DOHH2 (cell line): ENCODE results near the gene BRD2.
"Not testable (repeated sequence)": the region's sequence is repeated elsewhere in the genome, so short reads cannot be mapped to it uniquely, and the experiment has no call there.

ENCODE experiments used
- H3F3A ChIP-seq: fragments of 200-600 bp; sonication (generic), shearing (Covaris generic); 2 replicates; pipeline ENCODE4 v1.6.0; 2016; ENCODE audit warnings: antibody characterized with exemption, mild to moderate bottlenecking; ENCODE audit not compliant: control insufficient read depth, insufficient read depth
- H3K27ac ChIP-seq: fragments of 200-600 bp; sonication (generic); 2 replicates; pipeline ENCODE4 v1.5.1; 2014; ENCODE audit warnings: low read depth, mild to moderate bottlenecking, low read length, moderate library complexity
- H3K27me3 ChIP-seq: fragments of 200-600 bp; sonication (generic); 2 replicates; pipeline ENCODE4 v1.6.1; 2014; ENCODE audit warnings: mild to moderate bottlenecking, low read length, mixed read lengths; ENCODE audit not compliant: control insufficient read depth
- H3K36me3 ChIP-seq: fragments of 200-600 bp; sonication (generic); 2 replicates; pipeline ENCODE4 v1.6.1; 2014; ENCODE audit warnings: mild to moderate bottlenecking, low read length, moderate library complexity, mixed read lengths; ENCODE audit not compliant: control insufficient read depth
- H3K4me1 ChIP-seq: fragments of 200-600 bp; sonication (generic); 2 replicates; pipeline ENCODE4 v1.6.1; 2014; ENCODE audit warnings: mild to moderate bottlenecking, low read length, mixed read lengths; ENCODE audit not compliant: control insufficient read depth
- H3K4me2 ChIP-seq: fragments of 200-600 bp; sonication (generic); 2 replicates; pipeline ENCODE4 v1.6.0; 2014; ENCODE audit warnings: mild to moderate bottlenecking, low read length, moderate library complexity
- H3K4me3 ChIP-seq: fragments of 200-600 bp; sonication (generic); 2 replicates; pipeline ENCODE4 v1.5.1; 2014; ENCODE audit warnings: mild to moderate bottlenecking, low read length, mixed read lengths
- H3K79me2 ChIP-seq: fragments of 200-600 bp; sonication (generic); 2 replicates; pipeline ENCODE4 v1.6.1; 2014; ENCODE audit warnings: mild to moderate bottlenecking, low read length, mixed read lengths; ENCODE audit not compliant: control insufficient read depth
- H3K9me2 ChIP-seq: fragments of 200-600 bp; sonication (generic); replicated peaks from 2 replicates; pipeline ENCODE4 v1.6.1; 2014; ENCODE audit warnings: mild to moderate bottlenecking, low read length, mixed read lengths; ENCODE audit not compliant: control insufficient read depth
- H3K9me3 ChIP-seq: fragments of 200-600 bp; sonication (generic); 2 replicates; pipeline ENCODE4 v1.6.1; 2014; ENCODE audit warnings: antibody characterized with exemption, low read length, mixed read lengths; ENCODE audit not compliant: control insufficient read depth, insufficient read depth
- H4K20me1 ChIP-seq: fragments of 200-600 bp; sonication (generic); 2 replicates; pipeline ENCODE4 v1.6.0; 2014; ENCODE audit warnings: low read depth, mild to moderate bottlenecking, antibody characterized with exemption, low read length, moderate library complexity; ENCODE audit not compliant: control insufficient read depth, insufficient read depth
- EZH2phosphoT487 ChIP-seq: fragments of 200-600 bp; sonication (generic); IDR thresholded peaks from 2 replicates; pipeline ENCODE4 v1.6.1; 2017; ENCODE audit warnings: borderline replicate concordance, mild to moderate bottlenecking, antibody characterized with exemption, low read length, moderate library complexity, mixed read lengths
- TF ChIP-seq, protein P1 (sequence below): fragments of 200-600 bp; sonication (generic); IDR thresholded peaks from one replicate; pipeline ENCODE4 v1.5.1; 2014; ENCODE audit warnings: antibody characterized with exemption, mild to moderate bottlenecking, low read depth, low read length; ENCODE audit not compliant: poor library complexity, severe bottlenecking

BRD2 gene

DNA sequence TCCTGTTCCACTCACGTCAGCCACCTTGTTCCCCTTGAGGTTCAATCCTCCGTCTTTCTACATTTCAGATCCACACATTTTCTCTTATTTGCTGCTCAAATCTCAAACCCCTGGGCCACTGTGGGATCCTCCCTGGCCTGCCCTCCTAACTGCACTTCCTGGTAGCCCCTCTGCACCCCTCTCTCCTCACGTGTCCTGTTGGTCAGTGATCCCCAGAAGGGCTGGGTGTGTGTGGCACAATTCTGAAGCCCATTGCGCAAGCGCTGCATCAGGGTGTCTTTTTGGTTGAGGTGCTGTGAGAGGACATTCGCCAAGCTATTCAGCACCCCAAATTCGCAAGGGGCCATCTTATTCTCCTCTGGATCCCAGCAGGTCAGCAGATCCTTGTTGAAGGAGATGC lies 29.9 kb upstream of the BRD2 start:
- Histone ChIP-seq H3K36me3 (peaks cover 74% of the 10 kb centered on the region), H3K4me1 (peaks cover 83% of the 10 kb centered on the region), H3K79me2 (peaks cover 53% of the 10 kb centered on the region), H3K27me3 (no peaks in the 10 kb centered on the region), H3K4me2 (peak overlapping the region; percentile 90), H3K4me3 (peak overlapping the region; percentile 54), H3K9me3 (no peaks in the 10 kb centered on the region), H3K27ac (no peak overlapping the region), H3F3A (peaks cover 40% of the 10 kb centered on the region), H3K9me2 (no peaks in the 10 kb centered on the region), H4K20me1 (no peaks in the 10 kb centered on the region)
- TF ChIP-seq EZH2phosphoT487, result no peak
- TF ChIP-seq, protein P1, sequence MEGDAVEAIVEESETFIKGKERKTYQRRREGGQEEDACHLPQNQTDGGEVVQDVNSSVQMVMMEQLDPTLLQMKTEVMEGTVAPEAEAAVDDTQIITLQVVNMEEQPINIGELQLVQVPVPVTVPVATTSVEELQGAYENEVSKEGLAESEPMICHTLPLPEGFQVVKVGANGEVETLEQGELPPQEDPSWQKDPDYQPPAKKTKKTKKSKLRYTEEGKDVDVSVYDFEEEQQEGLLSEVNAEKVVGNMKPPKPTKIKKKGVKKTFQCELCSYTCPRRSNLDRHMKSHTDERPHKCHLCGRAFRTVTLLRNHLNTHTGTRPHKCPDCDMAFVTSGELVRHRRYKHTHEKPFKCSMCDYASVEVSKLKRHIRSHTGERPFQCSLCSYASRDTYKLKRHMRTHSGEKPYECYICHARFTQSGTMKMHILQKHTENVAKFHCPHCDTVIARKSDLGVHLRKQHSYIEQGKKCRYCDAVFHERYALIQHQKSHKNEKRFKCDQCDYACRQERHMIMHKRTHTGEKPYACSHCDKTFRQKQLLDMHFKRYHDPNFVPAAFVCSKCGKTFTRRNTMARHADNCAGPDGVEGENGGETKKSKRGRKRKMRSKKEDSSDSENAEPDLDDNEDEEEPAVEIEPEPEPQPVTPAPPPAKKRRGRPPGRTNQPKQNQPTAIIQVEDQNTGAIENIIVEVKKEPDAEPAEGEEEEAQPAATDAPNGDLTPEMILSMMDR, result no peak

DNA sequence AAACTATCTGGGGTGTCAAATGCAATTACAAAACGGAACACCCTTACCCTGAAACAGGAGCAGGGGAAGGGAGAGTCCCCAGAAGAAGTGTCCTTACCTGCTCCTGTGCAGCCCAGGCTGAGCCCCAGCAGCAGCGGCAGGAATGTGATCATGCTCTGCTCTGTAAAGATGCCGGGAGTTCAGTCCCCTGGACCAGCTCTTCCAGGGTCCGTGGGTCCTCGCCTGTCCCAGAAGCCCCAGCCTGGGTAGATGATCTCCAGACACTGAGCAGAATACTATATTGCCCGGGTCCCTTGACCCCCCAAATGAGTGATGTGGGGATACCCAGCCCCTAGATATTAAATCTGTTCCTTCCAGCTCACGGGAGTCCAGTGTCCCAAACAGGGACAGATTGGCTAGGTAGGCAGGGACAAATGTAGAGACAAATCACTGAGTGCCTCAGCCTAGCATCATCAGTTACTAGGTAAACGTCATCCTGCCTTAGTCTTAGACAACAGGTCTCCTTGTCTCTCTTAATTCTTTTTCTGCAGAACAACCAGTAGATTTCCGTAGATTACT lies 27.7 kb upstream of the BRD2 start, which contains the start of gene HLA-DMB:
HLA-DMB (minus strand) TSS at position 373 of the 558 bp plus-strand sequence; CDS start at position 152, 221 bp downstream.
- Histone ChIP-seq H3K27me3 (no peaks in the 10 kb centered on the region), H3K9me3 (no peaks in the 10 kb centered on the region), H3K4me3 (peak within 1 kb of the TSS; percentile 90), H3K79me2 (peaks cover 53% of the 10 kb centered on the region), H3K4me2 (peak within 1 kb of the TSS; percentile 90), H3F3A (peaks cover 46% of the 10 kb centered on the region), H3K9me2 (no peaks in the 10 kb centered on the region), H3K4me1 (peaks cover 86% of the 10 kb centered on the region), H3K27ac (peak within 1 kb of the TSS; percentile 100), H4K20me1 (no peaks in the 10 kb centered on the region), H3K36me3 (peaks cover 57% of the 10 kb centered on the region)
- TF ChIP-seq, protein P1, result no peak
- TF ChIP-seq EZH2phosphoT487, result no peak

DNA sequence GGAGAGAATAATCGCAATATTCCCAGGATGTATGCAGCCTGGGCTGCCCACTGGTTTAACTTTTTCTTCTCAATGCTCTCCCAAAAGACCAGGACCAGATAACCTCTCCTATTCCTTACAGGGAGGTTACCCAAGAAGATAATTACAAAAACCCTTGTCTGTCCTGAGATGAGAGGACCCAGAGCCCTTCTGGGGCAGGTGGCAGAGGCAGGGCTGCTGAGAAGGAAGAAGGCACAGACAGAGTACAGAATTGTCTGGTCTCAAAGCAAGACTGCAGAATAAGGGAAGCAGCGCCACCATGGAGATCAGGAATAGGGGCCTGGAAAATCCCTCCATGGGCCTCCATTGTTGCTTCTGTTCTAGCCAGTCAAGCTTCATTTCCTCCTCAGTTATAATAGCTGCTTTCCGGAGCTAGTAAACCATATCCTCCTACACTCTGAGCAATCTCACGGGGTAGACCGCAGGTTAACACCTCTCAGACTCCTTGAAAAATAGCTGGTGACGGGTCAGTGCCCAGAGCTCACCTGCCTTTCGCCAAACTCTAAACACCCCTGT lies 27.1 kb upstream of the BRD2 start:
- no peaks in the 10 kb centered on the region for H3K27me3 ChIP-seq
- peak overlapping the region; percentile 90 for H3K4me3 ChIP-seq
- H3K9me3 ChIP-seq, result peaks cover 3% of the 10 kb centered on the region; the same call in 1 of the 2 replicates
- TF ChIP-seq, protein P1, result peak; percentile 23
- no peak for TF ChIP-seq EZH2phosphoT487
- peak overlapping the region; percentile 90 for H3K4me2 ChIP-seq
- peak overlapping the region; percentile 100 for H3K27ac ChIP-seq
- peaks cover 55% of the 10 kb centered on the region for H3K36me3 ChIP-seq
- peaks cover 87% of the 10 kb centered on the region for H3K4me1 ChIP-seq
- H3K79me2 ChIP-seq, result peaks cover 53% of the 10 kb centered on the region
- H3K9me2 ChIP-seq, result no peaks in the 10 kb centered on the region
- H3F3A ChIP-seq, result peaks cover 49% of the 10 kb centered on the region
- no peaks in the 10 kb centered on the region for H4K20me1 ChIP-seq

DNA sequence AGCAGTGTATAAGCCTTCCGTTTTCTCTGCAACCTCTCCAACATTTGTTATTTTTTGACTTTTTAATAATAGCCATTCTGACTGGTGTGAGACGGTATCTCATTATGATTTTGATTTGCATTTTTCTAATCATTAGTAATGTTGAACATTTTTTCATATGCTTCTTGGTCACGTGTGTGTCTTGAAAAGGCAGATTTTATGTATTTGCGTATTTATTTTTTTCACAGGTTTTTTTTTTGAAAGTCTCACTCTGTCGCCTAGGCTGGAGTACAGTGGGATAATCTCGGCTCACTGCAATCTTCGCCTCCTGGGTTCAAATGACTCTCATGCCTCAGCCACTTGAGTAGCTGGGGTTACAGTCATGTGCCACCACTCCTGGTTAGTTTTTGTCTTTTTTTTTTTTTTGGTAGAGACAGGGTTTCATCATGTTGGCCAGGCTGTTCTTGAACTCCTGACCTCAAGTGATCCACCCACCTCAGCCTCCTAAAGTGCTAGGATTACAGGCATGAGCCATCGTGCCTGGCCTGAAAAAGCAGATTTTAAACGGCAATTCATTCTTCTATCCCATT lies 25.8 kb upstream of the BRD2 start:
- not testable (repeated sequence) for H3K9me2 ChIP-seq, H3K27me3 ChIP-seq, H4K20me1 ChIP-seq, H3K9me3 ChIP-seq
- Histone ChIP-seq H3K27ac (peak overlapping the region; percentile 100), H3F3A (peaks cover 60% of the 10 kb centered on the region), H3K36me3 (peaks cover 51% of the 10 kb centered on the region), H3K4me3 (peak overlapping the region; percentile 90), H3K4me2 (peak overlapping the region; percentile 90), H3K4me1 (peaks cover 87% of the 10 kb centered on the region), H3K79me2 (peaks cover 52% of the 10 kb centered on the region)
